Measurements from ENCODE around the gene AUTS2.

- TF ChIP-seq, protein P1, sequence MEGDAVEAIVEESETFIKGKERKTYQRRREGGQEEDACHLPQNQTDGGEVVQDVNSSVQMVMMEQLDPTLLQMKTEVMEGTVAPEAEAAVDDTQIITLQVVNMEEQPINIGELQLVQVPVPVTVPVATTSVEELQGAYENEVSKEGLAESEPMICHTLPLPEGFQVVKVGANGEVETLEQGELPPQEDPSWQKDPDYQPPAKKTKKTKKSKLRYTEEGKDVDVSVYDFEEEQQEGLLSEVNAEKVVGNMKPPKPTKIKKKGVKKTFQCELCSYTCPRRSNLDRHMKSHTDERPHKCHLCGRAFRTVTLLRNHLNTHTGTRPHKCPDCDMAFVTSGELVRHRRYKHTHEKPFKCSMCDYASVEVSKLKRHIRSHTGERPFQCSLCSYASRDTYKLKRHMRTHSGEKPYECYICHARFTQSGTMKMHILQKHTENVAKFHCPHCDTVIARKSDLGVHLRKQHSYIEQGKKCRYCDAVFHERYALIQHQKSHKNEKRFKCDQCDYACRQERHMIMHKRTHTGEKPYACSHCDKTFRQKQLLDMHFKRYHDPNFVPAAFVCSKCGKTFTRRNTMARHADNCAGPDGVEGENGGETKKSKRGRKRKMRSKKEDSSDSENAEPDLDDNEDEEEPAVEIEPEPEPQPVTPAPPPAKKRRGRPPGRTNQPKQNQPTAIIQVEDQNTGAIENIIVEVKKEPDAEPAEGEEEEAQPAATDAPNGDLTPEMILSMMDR (conservative IDR thresholded peaks at IDR 0.05; ENCODE audit: low read length) = no peak
- TF ChIP-seq EZH2phosphoT487 (IDR thresholded peaks at IDR 0.05; ENCODE audit: borderline replicate concordance) = no peak
These were observed 837.4 kb downstream of the AUTS2 start for GRCh38 chr7:70435634-70436033.
